Activated CD4-positive, alpha-beta T cell treated with anti-CD3 and anti-CD28 coated beads, Interleukin-2, amount 50 U/mL, for 48 hours (primary cell): ENCODE data around the gene ARVCF.
"Not testable (repeated sequence)": the region's sequence is repeated elsewhere in the genome, so short reads cannot be mapped to it uniquely, and the experiment has no call there.

Source experiments
- DNase-seq, 2 experiments: peaks; one replicate each; pipeline ENCODE4 v3.0.0-alpha.2; 2020

The ARVCF gene

DNA sequence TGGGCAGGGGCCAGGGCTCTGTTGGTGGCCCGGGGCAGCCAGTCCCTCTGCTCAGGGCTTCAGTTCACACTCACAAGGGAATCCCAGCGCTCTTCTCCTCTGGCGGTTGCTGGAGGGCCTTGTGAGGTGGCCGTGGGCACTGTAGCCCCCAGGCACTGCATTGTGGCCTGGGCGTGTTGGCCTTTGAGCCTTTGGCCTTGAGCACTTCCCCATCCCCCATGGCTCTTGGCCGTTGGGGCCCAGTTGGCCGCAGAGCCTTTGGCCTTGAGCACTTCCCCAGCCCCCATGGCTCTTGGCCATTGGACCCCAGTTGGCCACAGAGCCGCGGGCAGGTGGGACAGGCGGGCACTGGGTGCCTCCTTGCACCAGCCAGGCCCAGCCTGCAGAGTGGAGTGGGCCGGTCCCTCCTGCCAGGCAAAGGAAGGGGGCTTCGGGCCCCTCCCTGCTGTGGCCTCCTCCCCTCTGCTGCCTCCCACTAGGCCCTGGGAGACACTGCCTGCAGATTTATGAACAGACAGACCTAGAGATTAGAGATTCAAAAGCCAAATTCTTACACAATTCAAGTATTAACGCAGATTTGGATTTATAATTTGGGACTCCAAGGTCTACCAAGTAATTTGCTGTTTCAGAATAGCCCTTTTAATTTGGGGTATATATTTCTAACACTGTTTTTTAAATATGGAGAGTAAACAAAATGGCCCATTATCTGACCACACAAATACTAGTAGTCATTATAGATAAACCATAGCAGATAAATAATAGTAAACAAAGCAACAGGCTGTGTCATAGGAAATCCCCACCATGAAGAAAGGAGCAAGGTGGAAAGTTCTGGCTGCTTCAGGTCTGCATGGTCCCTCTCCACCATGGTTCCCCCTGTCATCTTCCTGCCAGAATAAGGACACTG, 56.8 kb downstream of the ARVCF start:
- no peak for DNase-seq

DNA sequence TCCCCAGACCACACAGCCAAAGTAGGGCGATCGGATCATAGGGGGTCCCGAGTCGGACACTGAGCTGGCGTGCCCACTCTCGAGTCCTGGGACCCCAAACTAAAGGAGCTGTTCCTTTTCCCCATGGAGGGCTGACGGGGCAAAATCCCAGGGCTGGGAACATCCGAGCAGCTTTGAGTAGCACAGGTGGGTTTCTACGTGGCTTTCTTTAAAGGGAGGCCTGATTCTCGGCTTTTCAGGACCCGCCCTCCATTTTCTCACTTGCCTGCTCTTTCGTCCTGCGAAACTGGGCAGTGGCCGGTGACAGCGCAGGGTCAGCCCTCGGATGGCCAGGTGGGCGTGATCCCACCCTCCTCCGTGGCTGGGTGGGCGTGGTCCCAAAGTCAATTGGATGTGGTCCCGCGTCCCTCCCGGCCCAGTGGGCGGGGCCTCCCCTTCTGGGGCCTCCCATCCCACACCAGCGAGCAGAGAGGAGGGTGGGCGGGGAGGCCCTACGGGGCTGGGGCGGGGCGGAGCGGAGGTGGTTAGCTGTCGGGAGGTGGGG, 57.5 kb downstream of the ARVCF start:
- no peak for DNase-seq

DNA sequence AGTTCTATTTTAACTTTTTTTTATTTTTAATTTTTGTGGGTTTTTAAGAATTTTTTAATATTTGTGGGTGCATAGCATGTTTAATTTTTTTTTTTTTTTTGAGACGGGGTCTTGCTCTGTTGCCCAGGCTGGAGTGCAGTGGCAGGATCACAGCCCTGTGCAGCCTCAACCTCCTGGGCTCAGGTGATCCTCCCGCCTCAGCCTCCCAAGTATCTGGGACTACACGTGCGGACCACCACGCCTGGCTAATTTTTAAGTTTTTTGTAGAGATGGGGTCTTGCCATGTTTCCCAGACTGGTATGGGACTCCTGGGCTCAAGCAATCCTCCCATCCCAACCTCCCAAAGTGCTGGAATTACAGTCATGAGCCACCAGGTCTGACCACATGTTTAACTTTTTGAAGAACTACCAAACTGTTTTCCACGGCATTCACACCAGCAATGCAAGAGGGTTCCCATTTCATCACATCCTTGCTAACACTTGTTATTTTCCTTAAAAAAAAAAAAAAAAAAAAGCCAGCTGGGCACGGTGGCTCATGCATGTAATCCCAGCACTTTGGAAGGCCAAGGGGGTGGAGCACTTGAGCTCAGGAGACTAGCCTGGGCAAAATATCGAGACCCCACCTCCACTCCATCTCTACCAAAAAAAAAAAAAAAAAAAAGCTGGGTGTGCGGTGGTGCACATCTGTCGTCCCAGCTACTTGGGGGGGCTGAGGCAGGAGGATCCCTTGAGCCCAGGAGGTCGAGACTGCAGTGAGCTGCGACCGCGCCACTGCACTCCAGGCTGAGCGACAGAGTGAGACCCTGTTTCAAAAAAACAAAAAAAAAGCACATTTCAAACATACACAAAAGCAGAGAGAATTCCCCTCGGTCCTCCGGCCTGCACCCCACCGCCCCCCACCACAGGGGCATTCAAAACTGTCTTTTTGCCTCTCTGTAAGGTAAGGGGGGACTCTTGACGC, 58.3 kb downstream of the ARVCF start:
- no peak for DNase-seq

DNA sequence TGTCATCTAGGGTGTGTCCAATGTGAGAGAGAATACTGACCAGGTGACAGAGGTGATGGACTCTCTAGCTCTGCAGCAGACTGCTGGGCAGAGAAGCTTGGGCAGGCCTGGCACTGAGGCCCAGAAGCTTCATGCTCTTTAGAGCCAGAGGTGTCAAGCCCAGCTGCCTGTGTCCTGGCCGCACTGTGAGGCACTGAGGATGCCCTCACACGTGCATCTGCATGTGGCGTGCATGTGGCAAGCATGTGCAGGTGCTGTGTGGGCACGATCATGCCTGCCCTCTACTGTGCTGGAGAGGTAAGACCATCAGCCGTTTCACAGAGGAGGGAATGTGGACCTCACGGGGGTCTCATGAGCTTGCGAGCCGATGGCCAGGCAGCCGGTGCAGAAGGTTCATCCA, 59.2 kb downstream of the ARVCF start:
- no peak for DNase-seq

DNA sequence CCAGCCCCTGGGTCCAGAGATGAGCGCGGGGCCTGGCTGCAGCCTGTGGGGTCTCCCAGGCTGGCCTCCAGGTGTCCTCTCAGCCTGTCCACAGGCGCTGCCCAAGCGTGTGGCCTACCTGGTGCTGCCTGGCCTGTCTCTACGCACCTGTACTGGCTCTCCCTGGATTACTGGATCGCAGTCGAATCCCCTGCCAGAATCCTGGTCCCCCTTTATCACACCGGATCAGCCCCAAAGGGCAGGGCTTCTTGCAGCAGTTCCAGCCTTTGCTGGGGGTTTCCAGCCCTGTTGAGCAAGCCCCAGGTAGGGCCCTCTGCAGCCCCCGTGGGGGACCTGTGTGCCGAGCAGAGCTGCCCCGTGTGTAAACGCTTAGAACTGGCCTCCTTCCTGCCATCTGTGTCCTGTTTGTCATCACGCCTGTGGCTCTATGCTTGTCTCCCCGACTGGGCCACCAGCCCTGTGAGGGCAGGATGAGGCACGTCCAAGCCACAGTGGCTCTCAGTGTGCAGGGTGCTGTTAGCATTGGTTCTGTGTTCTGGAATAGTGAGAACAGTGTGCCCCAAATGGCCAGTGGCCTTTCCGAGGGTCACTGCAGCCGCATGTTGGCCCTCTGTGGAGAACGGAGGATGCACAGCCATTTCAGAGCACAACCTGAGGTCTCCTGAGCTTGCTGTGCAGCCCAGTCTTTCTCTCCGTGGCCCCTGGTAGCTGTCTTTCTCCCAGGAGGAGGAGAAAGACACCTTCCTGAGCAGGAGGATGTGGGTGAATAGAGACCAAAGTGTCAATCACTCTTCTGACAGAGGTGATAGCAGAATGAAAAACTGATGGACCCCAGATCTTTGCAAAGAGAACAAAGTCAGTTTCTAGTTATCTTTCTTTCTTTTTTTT, 61.1 kb downstream of the ARVCF start:
- no peak for DNase-seq

DNA sequence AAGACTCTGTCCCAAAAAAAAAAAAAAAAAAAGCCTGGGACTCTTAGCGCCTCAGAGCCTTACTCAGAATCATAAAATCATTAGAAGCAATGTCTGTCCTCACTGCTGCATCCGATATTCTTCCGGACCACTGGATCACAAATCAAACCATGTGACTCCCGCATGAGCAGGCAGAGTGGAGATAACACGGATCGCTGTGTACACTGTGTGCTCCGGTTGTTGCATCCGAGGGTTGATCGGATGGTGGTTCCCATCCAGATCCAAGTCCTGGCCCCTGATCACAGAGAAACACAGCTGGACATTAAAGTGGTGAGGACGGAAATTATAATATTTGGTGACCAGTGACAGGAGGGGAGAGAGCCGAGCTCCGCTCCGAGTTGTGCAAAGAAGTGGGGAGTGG, 65.3 kb downstream of the ARVCF start:
- no peak for DNase-seq

DNA sequence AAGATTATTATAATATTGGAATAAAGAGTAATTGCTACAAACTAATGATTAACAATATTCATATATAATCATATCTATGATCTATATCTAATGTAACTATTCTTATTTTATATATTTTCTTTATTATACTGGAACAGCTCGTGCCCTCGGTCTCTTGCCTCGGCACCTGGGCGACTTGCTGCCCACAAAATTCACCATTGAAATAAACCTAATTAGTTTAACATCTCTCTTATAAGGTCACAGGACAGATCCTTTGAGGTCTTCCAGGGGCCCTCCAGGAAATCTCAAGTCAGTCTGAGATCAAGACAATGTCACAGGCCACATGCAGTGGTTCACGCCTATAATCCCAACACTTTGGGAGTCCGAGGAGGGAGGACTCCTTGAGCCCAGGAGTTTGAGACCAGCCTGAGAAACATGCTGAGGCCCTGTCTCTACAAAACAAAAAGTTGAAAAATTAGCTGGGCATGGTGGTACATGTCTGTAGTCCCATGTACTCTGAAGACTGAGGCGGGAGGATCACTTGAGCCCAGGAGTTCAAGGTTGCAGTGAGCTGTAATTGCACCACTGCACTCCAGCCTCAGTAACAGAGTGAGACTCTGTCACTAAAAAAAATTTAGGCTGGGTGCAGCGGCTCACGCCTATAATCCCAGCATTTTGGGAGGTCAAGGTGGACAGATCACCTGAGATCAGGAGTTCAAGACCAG, 68.4 kb downstream of the ARVCF start:
- DNase-seq = no peak

DNA sequence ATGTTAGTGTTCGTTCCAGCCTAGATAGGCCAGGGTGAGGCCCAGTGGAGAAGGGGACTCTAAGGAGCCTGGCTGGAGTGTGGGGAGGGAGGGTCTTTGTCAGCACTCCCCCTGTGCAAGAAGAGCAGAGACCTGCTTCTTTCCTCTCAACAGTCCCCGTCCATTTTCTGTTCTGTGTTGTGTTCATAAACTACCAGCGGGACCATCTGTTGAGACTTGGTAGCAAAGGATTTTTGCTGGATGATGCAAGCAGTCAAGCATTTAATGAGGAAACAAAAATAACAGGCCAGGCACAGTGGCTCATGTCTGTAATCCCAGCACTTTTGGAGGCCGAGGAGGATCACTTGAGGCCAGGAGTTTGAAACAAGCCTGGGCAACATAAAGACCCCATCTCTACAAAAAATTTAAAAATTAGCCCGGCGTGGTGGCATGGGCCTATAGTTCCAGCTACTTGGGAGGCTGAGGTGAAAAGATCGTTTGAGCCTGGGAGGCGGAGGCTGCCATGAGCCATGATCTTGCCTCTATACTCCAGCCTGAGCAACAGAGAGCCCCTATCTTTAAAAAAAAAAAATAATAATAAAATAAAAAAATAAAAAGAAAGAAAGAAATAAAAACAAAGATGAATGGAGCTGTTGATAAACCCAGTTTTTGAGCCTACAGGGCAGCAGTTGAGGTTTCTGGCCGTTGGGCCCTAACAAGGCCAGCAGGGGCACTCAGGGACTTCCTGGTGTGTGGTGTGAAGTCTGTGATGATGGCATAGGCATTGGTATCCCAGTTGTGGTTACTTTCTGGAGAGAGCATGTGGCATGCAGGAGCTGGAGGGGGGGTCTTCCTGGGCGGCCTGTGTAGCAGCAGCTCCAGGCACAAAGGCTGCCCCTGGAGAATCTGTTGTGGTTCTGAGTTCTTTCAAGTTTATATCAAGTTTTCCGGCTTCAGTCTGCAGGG, 73.3 kb downstream of the ARVCF start:
- DNase-seq = no peak

DNA sequence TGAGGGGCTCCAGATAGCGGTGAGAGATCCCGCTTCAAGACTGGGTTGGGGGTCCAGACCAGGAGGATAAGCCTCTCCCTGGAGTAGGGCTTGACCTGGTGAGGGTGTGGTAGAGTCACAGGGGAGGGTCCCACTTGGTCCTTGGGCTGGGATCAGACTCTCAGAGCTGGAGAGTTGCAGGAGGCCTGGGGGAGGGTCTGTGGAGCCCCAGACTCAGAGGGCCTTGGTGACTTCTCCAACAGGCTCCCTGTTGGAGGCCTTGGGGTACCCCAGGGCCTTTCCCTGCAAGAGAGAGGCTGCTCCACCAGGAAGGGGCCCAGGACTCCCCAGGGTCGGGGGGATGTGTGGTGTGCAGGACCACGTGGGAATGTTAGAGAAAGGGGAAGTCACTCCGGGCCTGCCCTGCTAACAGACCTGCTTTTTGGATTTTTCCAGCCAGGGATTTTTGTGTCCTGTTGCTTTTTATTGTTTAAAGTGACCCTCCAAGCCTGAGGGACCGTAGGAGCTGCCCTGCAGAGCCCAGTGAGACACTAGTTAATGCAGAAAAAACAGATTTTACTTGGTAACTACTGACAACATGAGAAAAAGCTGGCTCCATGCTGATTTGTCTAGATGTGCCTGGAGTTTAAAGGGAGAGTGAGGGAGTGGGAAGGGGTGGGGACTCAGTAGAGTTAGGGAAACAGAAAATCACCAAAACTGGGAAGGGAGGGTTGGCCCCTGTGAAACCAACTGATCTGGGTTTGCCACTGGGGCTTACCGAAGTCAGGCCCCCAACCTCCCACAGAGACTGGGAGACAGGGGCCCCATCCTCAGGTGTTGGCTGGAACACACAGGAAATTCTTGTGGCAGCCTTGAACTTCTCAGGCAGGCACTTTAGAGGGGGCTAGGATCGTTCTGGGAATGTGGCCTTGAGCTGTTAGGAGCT, 74.2 kb downstream of the ARVCF start:
- DNase-seq = peak; percentile 16 to 34

DNA sequence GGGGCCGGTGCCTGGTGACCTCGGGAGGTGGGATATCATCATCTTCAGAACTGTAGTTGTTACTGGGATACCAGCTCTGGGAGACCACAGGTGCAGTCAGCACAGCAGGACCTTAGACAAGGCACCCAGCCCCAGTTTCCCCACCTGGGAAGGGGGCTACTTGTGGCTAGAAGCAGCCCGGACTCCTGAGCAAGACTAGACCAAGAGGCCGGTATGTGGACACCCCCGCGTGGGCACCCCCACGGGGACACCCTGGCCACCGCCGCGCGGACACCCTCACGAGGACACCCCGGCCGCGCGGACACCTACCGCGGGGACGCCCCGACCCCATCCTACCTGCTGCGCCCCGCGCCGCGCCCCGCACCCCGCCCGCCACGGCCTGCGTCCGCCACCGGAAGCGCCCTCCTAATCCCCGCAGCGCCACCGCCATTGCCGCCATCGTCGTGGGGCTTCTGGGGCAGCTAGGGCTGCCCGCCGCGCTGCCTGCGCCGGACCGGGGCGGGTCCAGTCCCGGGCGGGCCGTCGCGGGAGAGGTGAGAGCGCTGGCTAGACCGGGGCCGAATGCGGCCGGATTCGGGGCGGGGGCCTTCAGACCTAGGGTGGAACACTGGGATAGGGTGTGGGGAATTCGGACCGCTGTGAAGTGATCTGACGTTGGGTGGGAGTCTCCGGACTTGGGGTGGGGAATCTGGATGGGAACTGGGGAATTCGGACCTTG, 75.1 kb downstream of the ARVCF start, which contains the start of the genes COMT and TXNRD2:
Gene COMT (plus strand): TSS at position 408 of the 718 bp plus-strand sequence. CDS start 20,755 bp downstream, outside the sequence.
Gene TXNRD2 (minus strand): TSS at position 454 of the 718 bp plus-strand sequence. CDS start 15 bp downstream, at position 439.
- DNase-seq = peak; percentile 72 to 75

DNA sequence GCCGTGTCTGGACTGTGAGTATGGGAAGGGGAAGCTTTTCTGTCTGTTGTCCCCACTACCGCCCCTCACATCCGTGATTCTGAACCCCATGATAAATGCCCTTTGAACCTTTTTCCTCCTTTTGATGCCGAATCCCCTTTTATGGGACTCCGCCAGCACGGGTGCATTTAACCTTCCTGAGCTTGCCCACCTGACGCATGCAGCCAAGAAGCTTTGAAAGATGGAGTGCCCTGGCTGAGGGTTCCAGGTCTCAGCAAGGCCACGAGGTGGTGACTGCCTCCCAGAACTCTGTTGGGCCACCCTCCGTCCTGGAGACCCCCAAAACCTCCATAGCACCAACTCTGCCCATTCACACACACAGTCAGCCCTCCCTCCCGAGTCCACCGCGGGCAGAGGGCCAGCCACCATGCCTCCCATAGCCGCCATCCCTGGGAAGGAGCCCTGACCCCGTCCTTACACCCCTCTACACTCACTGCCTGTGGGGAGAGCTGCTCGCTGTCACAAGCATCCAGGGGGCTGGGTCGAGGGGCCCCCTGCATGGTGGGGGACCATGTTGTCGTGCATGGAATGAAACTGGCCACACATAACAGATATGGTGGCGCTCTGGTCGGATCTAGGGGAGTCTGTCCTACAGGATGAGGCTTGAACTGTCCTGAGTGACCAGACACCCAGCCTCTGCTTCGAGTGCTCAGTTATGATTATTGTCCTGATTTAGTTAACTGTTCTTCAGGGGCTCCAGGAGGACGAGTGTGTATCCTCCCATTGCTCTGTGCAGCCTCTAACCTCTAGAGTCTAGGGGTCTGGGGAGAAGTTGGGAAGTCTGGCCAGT, 75.9 kb downstream of the ARVCF start:
- DNase-seq = no peak

DNA sequence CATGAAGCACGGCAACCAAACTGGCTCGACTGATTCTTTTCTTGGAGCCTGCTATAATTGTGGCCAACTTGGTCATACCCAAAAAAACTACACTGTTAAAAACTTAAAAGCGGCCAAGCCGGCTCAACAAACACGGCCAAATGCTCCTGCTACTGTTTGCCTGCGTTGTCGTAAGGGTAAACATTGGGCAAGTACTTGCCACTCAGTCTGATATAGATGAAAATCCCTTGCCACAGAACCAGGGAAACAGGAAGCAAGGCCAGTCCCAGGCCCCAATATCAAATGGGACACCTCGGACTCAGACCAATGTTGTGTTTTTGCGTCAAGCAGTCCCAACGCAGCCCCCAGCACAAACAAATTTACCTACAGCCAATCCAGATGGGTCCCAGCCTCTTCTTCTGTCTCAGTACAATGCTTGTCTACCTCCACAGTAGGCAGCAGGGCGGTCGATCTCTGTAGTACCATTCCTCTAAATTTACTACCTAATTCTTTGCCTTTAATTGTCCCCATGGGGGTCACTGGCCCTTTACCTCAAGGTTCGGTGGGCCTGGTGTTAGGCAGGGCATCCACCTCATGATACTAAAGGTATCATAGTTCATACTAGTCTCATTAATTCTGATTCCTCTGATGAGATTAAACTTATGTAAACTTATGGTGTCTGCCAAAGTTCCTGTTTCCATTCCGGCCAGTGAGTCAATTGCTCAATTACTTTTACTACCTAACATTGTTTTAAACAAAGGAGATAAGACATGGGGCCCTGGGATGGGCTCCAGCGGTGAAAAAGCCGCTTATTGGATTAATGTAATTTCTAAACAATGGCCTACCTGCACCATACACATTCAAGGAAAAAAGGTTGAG, 78.8 kb downstream of the ARVCF start:
- no peak for DNase-seq

DNA sequence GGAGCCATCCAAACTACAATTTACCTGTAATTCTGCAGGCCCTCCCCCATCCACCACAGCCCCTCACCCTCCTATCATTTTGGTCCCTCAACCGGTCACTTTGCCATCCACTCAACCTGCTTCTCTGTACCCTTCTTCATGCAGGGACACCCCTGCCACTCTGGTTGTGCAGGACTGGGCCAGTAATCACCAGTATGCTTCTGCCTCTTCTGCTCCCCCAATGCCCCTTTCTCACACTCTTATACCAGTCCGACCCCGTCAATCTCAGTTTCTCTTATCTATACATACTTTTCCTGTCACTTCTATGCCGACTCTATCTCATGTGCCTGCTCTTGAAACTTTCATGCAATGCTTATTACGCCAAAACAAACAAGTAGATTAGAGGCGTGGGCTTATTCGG, 80.1 kb downstream of the ARVCF start:
- DNase-seq = no peak

DNA sequence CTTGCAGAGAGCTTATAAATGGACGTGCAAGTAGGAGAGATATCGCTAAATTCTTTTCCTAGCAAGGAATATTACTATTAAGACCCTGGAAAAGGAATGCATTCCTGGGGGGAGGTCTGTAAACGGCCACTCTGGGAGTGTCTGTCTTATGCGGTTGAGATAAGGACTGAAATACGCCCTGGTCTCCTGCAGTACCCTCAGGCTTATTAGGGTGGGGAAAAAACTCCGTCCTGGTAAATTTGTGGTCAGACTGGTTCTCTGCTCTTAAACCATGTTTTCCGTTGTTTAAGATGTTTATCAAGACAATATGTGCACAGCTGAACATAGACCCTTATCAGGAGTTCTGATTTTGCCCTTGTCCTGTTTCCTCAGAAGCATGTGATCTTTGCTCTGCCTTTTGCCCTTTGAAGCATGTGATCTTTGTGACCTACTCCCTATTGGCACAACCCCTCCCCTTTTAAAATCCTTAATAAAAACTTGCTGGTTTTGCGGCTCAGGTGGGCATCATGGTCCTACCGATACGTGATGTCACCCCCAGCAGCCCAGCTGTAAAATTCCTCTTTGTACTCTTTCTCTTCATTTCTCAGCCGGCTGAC, 81.4 kb downstream of the ARVCF start:
- not testable (repeated sequence) for DNase-seq

DNA sequence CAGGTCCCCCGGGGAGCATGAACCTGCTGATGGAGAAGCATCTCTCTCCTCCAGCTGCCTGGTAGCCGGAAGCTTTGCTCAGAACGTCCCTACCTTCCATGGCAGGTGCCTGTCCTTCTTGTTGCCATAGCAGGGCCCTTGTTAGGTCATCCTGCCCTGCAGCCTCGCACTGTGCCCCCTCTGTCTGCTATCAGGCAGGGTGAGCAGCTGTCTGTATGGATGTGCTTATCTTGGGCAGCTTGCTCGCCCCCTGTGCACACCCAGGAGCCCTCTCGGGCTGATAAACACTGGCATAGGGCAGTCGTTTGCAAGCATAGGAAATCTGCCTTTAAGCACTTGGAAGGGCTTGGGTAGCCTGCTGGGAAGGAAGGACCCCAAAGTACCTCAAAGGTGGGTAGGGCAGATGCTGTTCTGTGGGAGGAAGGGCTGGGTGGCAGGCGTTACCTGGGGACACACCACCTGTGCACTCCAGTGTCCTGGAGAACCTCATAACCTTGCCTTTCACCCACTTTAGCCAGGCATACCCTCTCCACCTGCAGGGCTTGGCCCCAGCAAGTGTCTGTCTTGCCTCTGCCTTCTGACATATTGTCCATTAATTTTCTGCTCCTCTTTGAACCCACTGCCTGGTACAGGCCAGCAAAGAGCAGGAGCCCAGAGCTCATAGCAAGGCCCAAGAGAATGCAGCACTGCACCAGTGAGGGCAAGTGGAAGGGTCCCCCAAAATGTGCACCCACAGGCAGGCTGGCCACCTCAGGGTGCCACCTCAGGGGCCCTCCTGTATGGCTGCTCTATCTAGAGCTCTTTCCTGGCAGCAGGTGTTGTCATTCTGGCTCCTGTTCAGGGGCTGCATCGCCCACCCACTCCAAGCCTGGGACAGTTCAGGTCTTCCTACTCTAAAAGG, 83.0 kb downstream of the ARVCF start:
- no peak for DNase-seq
